Measurements from ENCODE around the gene RIC8A. TPM values are rescaled to one million over a fixed set of nuclear protein-coding genes. Genes with fewer than 3 reads are reported as not detected.

The RIC8A gene
- total and polyA plus RNA-seq, 4 donors: 12.5 to 49.6 (median 34.5) TPM

DNA sequence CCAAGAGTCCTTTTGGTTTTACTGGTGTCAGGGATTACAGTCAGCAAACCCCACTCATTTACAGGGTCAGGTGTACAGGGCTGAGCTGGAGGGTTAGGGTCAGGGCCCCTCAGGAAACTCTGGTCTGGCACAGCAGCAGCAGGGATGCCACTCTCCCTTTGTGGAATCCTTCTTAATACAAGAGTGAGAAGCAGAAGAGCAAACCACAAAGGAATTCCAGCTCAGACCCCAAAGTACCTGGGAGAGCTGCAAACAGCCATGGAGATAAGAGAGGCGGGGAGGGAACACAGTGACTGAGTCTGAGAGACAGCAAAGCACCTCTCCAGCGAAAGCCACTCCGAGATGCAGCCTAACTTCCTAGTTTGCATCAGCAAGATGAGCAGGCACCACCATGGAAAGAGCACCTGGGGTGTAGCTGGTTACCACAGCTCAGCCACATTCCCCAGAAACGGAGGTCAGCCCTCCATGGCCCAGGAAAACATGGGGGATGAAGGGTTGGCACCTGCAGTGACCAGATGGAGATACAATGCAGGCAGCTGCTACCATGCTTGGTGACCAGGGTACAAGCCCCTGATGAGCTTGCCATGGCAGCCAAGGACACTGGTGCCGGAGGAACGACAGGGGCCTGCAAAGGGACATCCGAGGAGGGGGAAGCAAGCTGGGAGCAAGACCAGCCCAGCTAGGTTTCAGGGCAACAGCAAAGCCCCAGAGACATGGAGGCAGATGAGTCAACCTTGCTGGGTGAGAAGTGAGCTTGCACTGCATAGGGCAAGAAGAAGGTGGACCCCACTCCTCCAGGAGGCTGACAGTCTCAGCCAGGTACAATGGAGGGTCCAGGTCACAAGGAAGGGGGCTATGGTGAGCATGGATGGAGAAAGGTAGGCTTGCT, 4.2 kb upstream of the RIC8A start:
- TF ChIP-seq MAX (IDR thresholded peaks at IDR 0.05) (no peak), EGR1 (IDR thresholded peaks at IDR 0.05; ENCODE audit: low read depth in 2 of 2) (no peak), HNF4G (IDR thresholded peaks at IDR 0.05) (no peak), ZBTB33 (IDR thresholded peaks at IDR 0.05) (no peak), SP1 (IDR thresholded peaks at IDR 0.05) (no peak), HNF4A (conservative IDR thresholded peaks at IDR 0.05) (no peak), RXRA (IDR thresholded peaks at IDR 0.05) (no peak), GABPA (IDR thresholded peaks at IDR 0.05 in 1 of 2, conservative IDR thresholded peaks at IDR 0.05 in 1 of 2) (no peak), YY1 (IDR thresholded peaks at IDR 0.05) (no peak), REST (IDR thresholded peaks at IDR 0.05) (no peak), RAD21 (IDR thresholded peaks at IDR 0.05) (no peak), FOXA2 (IDR thresholded peaks at IDR 0.05) (no peak)
- TF ChIP-seq, protein P1, sequence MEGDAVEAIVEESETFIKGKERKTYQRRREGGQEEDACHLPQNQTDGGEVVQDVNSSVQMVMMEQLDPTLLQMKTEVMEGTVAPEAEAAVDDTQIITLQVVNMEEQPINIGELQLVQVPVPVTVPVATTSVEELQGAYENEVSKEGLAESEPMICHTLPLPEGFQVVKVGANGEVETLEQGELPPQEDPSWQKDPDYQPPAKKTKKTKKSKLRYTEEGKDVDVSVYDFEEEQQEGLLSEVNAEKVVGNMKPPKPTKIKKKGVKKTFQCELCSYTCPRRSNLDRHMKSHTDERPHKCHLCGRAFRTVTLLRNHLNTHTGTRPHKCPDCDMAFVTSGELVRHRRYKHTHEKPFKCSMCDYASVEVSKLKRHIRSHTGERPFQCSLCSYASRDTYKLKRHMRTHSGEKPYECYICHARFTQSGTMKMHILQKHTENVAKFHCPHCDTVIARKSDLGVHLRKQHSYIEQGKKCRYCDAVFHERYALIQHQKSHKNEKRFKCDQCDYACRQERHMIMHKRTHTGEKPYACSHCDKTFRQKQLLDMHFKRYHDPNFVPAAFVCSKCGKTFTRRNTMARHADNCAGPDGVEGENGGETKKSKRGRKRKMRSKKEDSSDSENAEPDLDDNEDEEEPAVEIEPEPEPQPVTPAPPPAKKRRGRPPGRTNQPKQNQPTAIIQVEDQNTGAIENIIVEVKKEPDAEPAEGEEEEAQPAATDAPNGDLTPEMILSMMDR (IDR thresholded peaks at IDR 0.05; ENCODE audit: low read depth, low read length, missing input control): no peak
- H3K27me3 ChIP-seq (ENCODE audit: control insufficient read depth in 4 of 4, insufficient read depth in 4 of 4, low read length in 3 of 4): no peaks in the 10 kb centered on the region
- H3K4me3 ChIP-seq (ENCODE audit: low read depth in 1 of 3, low read length in 3 of 3): no peak overlapping the region
- peaks cover 3 to 23% (median 13%) of the 10 kb centered on the region in 4 donors for H3K4me1 ChIP-seq (ENCODE audit: control insufficient read depth in 4 of 4, insufficient read depth in 4 of 4, low read length in 3 of 4)
- no peak overlapping the region for H3K9ac ChIP-seq (ENCODE audit: low read depth in 1 of 2, low read length in 2 of 2)
- no peak for DNase-seq (ENCODE audit: low spot score)
- H3K36me3 ChIP-seq (ENCODE audit: control insufficient read depth in 4 of 4, insufficient read depth in 3 of 4, low read depth in 1 of 4, low read length in 3 of 4): peaks cover 5 to 28% (median 9%) of the 10 kb centered on the region in 4 donors
- no peak overlapping the region for H3K27ac ChIP-seq (ENCODE audit: low read depth in 1 of 2, low read length in 2 of 2)
- WGBS: 94% methylated on average over 7 of the region's 7 CpGs
- H3K9me3 ChIP-seq (ENCODE audit: control insufficient read depth in 4 of 4, low read length in 3 of 4): no peaks in the 10 kb centered on the region

All from liver (tissue), 9 donors.